AG04450 (cell line): Measurements from ENCODE around the gene OPA3. TPM values are rescaled to one million over a fixed set of nuclear protein-coding genes. Genes with fewer than 3 reads are reported as not detected.

Experiments
- CTCF ChIA-PET: fragments of 300-600, 350-600 bp; formaldehyde crosslinking; extraction: SDS; loops from one replicate; lab custom pipeline; 2022; ENCODE audit warnings: antibody characterized with exemption, inconsistent platforms; lab: Charles Lee
- POLR2A ChIA-PET: fragments of 350-600 bp; formaldehyde crosslinking; extraction: SDS; loops from one replicate; lab custom pipeline; 2021; ENCODE audit warnings: antibody characterized with exemption, inconsistent platforms; lab: Yijun Ruan, JAX
- DNase-seq: peaks from one replicate; pipeline ENCODE4 v3.0.0-alpha.2; 2011; ENCODE audit warnings: low read depth, low spot score
- H3K27ac ChIP-seq: one replicate; pipeline ENCODE4 v1.5.1; 2012; ENCODE audit warnings: low read depth, low read length, control low read depth
- H3K27me3 ChIP-seq: one replicate; pipeline ENCODE4 v1.6.0; 2012; ENCODE audit warnings: low read length; ENCODE audit not compliant: control insufficient read depth, insufficient read depth
- H3K4me3 ChIP-seq: 2 replicates; pipeline ENCODE4 v1.5.1; 2011; ENCODE audit warnings: mild to moderate bottlenecking, low read depth, low read length, control low read depth
- H3K9me3 ChIP-seq: 2 replicates; pipeline ENCODE4 v1.5.1; 2012; ENCODE audit warnings: low read length; ENCODE audit not compliant: control insufficient read depth, insufficient read depth
- CTCF ChIP-seq: IDR thresholded peaks from 2 replicates; pipeline ENCODE4 v1.5.1; 2011; ENCODE audit warnings: low read depth, low read length, control low read depth, inconsistent platforms
- polyA plus RNA-seq: library from polyadenylated mRNA; depleted of rRNA; stranded (reverse); fragments of >200 nt; gene quantifications from 2 replicates; pipeline ENCODE4 v1.2.3, GENCODE V29; 2011

The OPA3 gene
- polyA plus RNA-seq, 1 experiment: 12.2 TPM

GRCh38 chr19:45564131-45564780, 20.3 kb downstream of the OPA3 start:
- H3K27ac ChIP-seq: peak overlapping the region; percentile 21
- no peak for TF ChIP-seq CTCF
- CTCF ChIA-PET: no interaction called here

GRCh38 chr19:45560686-45561085, 23.9 kb downstream of the OPA3 start:
- Histone ChIP-seq H3K4me3 (no peak overlapping the region), H3K9me3 (no peaks in the 10 kb centered on the region), H3K27ac (no peak overlapping the region), H3K27me3 (no peaks in the 10 kb centered on the region)
- CTCF ChIA-PET: no interaction called here
- POLR2A ChIA-PET: no interaction called here
- DNase-seq: no peak
- no peak for TF ChIP-seq CTCF

More at GRCh38 chr19:45564131-45564780, 20.3 kb downstream of the OPA3 start:
- Histone ChIP-seq H3K27me3 (no peaks in the 10 kb centered on the region), H3K9me3 (no peaks in the 10 kb centered on the region), H3K4me3 (no peak overlapping the region)
- DNase-seq: no peak
- POLR2A ChIA-PET: no interaction called here

- H3K4me3 ChIP-seq: no peak overlapping the region
- H3K27ac ChIP-seq: no peak overlapping the region
- no peak for DNase-seq
- H3K9me3 ChIP-seq: no peaks in the 10 kb centered on the region
- POLR2A ChIA-PET: no interaction called here
- TF ChIP-seq CTCF: no peak
- H3K27me3 ChIP-seq: no peaks in the 10 kb centered on the region
- CTCF ChIA-PET: interaction anchor here (1.8 kb wide), 1 partner anchor 82 kb away, joined by 4 read pairs; no protein-coding TSS in a partner anchor
These were observed 24.6 kb downstream of the OPA3 start for GRCh38 chr19:45560038-45560437.

- no peak overlapping the region for H3K4me3 ChIP-seq
- no peak overlapping the region for H3K27ac ChIP-seq
- DNase-seq: no peak
- ChIA-PET POLR2A (no interaction called here), CTCF (interaction anchor here (0.5 to 1.8 kb wide), 14 partner anchors 9 to 996 kb away, joined by 3 to 15 read pairs (median 4); no protein-coding TSS in a partner anchor)
- H3K27me3 ChIP-seq: no peaks in the 10 kb centered on the region
- TF ChIP-seq CTCF: peak; percentile 65
- no peaks in the 10 kb centered on the region for H3K9me3 ChIP-seq
These were observed 26.2 kb downstream of the OPA3 start for GRCh38 chr19:45558399-45558878.

GRCh38 chr19:45556835-45557234, 27.8 kb downstream of the OPA3 start:
- DNase-seq: no peak
- Histone ChIP-seq H3K4me3 (no peak overlapping the region), H3K9me3 (no peaks in the 10 kb centered on the region), H3K27ac (no peak overlapping the region), H3K27me3 (no peaks in the 10 kb centered on the region)
- TF ChIP-seq CTCF: no peak
- POLR2A ChIA-PET: no interaction called here
- CTCF ChIA-PET: no interaction called here
